ENCODE data around the gene GATB. TPM values are rescaled to one million over a fixed set of nuclear protein-coding genes. Genes with fewer than 3 reads are reported as not detected.

The GATB gene
- total RNA-seq, 1 donor = 17.2 TPM

DNA sequence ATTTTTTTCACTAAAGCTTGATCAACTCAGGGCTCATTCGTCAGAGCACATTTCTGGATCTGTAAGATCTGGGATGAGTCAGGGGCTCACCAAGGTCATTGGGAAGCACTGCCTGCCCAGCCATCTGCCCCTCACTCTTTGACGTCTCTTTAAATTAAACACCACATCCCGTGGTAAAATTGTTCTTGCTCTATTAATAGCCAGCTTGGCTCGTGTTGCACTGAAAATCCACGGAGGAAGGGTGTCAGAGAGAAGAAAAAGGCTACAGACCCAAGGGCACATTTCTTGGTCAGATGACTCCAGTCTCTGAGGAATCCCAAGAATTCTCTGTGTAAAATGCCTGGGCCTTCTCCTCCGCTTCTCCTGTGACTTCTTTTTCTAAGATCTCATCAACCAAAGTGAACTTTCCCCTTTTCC is 45.7 kb upstream of the GATB start:
- peak; percentile 80 for DNase-seq (ENCODE audit: low read depth)
- TF ChIP-seq, protein P1, sequence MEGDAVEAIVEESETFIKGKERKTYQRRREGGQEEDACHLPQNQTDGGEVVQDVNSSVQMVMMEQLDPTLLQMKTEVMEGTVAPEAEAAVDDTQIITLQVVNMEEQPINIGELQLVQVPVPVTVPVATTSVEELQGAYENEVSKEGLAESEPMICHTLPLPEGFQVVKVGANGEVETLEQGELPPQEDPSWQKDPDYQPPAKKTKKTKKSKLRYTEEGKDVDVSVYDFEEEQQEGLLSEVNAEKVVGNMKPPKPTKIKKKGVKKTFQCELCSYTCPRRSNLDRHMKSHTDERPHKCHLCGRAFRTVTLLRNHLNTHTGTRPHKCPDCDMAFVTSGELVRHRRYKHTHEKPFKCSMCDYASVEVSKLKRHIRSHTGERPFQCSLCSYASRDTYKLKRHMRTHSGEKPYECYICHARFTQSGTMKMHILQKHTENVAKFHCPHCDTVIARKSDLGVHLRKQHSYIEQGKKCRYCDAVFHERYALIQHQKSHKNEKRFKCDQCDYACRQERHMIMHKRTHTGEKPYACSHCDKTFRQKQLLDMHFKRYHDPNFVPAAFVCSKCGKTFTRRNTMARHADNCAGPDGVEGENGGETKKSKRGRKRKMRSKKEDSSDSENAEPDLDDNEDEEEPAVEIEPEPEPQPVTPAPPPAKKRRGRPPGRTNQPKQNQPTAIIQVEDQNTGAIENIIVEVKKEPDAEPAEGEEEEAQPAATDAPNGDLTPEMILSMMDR (IDR thresholded peaks at IDR 0.05; ENCODE audit: insufficient read depth, low read length) = no peak
- H3K4me3 ChIP-seq (ENCODE audit: low read depth, low read length) = no peak overlapping the region

- DNase-seq (ENCODE audit: low read depth) = no peak
- TF ChIP-seq, protein P1 (IDR thresholded peaks at IDR 0.05; ENCODE audit: insufficient read depth, low read length) = no peak
- no peak overlapping the region for H3K4me3 ChIP-seq (ENCODE audit: low read depth, low read length)
These were observed 44.0 kb upstream of the GATB start for GRCh38 chr4:151804821-151805220.

- H3K4me3 ChIP-seq (ENCODE audit: low read depth, low read length) = no peak overlapping the region
- TF ChIP-seq, protein P1 (IDR thresholded peaks at IDR 0.05; ENCODE audit: insufficient read depth, low read length) = no peak
- no peak for DNase-seq (ENCODE audit: low read depth)
These were observed 43.4 kb upstream of the GATB start for GRCh38 chr4:151804086-151804630.

GRCh38 chr4:151803246-151803645 is 42.4 kb upstream of the GATB start:
- no peak overlapping the region for H3K4me3 ChIP-seq (ENCODE audit: low read depth, low read length)
- TF ChIP-seq, protein P1 (IDR thresholded peaks at IDR 0.05; ENCODE audit: insufficient read depth, low read length) = no peak
- DNase-seq (ENCODE audit: low read depth) = no peak

- TF ChIP-seq, protein P1 (IDR thresholded peaks at IDR 0.05; ENCODE audit: insufficient read depth, low read length) = peak; percentile 81
- DNase-seq (ENCODE audit: low read depth) = peak; percentile 46
- no peak overlapping the region for H3K4me3 ChIP-seq (ENCODE audit: low read depth, low read length)
These were observed 41.0 kb upstream of the GATB start for GRCh38 chr4:151801547-151802516.

DNA sequence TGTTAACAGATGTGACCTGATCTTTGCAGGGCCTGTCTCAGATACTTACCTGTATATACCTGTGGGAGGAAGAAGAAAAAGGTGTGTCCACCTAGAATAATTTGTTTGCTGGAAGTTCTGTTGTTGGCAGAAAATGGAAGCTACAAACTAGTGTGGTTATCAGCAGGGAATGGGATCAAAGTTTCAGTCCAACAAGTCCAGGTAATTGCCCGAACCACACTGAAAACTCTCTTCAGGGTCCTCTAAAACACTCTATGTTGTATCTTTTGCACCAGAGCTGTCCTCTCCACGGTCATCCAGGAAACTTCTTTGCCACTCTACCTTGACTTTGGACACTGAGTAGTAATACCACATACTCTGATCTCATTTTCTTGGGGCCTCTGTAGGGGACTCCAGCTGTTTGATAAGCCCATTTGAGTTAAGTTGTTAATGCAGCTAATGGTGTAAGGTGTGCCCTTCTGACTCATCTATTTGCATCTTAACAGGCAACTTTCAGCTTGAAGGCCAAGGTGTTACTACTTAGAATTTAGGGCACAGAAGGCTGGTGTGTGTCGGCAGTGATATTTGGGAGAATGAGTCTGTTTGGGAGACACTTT is 38.7 kb upstream of the GATB start:
- TF ChIP-seq, protein P1 (IDR thresholded peaks at IDR 0.05; ENCODE audit: insufficient read depth, low read length) = no peak
- no peak for DNase-seq (ENCODE audit: low read depth)
- no peak overlapping the region for H3K4me3 ChIP-seq (ENCODE audit: low read depth, low read length)

Measured in fibroblast of the aortic adventitia (primary cell).